UCSD-AML1 (cell line): Measurements from ENCODE around the gene MYH14.

Source experiments
- DNase-seq: peaks from one replicate; lab custom pipeline; 2025; ENCODE audit not compliant: unreplicated experiment; lab: John Stamatoyannopoulos, UW

The MYH14 gene

GRCh38 chr19:50192463-50193211 is 10.8 kb upstream of the MYH14 start:
- no peak for DNase-seq

- DNase-seq = no peak
These were observed 8.2 kb upstream of the MYH14 start for GRCh38 chr19:50195224-50195623.

DNA sequence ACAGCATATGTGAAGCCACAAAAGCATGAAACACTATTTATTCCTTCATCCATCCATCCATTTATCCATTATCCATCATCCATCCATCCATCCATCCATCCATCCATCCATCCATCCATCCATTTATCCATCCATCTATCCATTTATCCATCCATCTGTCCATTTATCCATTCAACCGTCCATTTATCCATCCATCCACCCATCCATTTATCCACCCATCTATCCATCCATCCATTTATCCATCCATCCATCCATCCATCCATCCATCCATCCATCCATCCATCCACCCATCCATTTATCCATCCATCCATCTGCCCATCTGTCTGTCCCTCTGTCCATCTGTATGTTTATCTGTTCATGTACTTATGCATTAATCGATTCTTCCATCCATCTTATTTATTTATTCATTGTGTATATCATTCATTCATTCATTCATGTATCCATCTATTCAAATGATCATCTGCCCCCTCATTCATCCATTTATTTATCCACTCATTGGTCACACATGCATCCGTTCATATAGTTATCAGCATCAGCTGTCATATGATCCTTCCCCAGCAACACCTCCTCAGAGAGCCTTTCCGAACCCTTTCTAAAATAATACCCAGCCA is 7.0 kb upstream of the MYH14 start:
- DNase-seq = no peak

GRCh38 chr19:50197348-50197747 is 6.1 kb upstream of the MYH14 start:
- DNase-seq = no peak

DNA sequence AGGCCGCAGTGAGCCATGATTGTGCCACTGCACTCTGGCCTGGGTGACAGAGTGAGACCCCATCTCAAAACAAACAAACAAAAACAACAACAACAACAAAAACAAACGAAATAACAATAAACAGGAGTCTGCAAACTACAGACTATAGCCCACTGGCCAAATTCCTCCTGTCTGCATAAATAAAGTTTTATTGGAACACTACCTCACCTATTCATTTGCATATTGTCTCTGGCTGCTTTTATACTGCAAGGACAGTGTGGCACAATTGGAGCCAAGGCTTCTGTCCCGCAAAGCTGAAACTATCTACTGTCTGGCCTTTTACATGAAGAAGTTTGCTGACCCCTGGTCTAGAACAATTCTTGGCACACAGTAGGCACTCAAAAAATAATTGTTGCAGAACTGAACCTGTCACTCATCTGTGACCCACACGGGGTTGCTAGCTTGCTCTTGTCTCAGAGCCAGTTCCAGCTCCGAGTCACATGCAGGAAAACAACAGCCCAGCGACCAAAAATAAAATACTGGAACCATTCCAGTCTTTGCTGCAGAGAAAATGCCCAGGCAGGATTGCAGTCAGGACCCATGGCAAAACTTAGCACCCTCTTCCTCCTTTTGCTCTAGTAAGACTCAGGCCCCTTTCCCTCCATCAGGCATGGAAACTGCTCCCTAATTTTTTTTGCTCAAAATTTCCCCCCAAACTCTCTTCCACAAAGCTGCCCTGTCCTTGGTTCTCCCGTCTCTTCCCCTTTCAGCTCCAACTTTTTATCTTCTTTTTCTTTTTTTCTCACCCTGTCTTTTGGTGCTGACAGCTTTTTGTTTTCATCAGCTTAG is 4.8 kb upstream of the MYH14 start:
- DNase-seq = no peak

- DNase-seq = no peak
These were observed 4.2 kb upstream of the MYH14 start for GRCh38 chr19:50199259-50199555.

DNA sequence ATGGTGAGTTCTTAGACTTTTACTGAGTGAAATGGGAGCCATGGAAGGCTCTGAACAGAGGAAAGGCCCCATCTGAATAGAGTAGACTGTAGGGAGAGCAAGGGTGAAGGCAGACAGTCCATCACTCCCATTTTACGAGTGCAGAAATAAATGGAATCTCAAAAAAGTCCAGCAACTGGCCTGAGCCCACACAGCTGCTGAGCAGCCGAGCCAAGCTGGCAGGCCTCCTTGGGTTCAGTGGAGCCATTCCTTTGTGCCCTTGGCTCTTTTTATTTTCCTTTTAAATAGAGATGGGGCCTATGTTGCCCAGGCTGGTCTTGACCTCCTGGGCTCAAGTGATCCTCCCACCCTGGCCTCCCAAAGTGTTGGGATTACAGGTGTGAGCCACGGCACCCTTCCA is 1.0 kb upstream of the MYH14 start:
- DNase-seq = no peak

DNA sequence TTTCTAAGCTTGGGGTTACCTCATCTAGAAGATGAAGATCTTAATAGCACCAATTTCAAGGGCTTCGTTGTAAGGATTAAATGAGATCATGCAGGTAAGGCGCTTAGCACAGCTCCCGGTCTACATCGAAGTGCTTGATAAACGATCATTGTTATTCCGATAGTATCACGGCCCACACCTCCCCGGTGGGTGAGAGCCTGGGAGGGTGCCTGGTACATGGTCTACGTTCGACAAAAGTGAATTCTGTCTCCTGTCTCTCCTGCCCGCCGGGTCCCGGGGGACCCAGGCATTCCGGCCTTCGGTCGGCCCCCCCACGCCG is 501 bp upstream of the MYH14 start:
- DNase-seq = no peak

GRCh38 chr19:50204081-50204428 is 633 bp downstream of the MYH14 start:
- DNase-seq = no peak

DNA sequence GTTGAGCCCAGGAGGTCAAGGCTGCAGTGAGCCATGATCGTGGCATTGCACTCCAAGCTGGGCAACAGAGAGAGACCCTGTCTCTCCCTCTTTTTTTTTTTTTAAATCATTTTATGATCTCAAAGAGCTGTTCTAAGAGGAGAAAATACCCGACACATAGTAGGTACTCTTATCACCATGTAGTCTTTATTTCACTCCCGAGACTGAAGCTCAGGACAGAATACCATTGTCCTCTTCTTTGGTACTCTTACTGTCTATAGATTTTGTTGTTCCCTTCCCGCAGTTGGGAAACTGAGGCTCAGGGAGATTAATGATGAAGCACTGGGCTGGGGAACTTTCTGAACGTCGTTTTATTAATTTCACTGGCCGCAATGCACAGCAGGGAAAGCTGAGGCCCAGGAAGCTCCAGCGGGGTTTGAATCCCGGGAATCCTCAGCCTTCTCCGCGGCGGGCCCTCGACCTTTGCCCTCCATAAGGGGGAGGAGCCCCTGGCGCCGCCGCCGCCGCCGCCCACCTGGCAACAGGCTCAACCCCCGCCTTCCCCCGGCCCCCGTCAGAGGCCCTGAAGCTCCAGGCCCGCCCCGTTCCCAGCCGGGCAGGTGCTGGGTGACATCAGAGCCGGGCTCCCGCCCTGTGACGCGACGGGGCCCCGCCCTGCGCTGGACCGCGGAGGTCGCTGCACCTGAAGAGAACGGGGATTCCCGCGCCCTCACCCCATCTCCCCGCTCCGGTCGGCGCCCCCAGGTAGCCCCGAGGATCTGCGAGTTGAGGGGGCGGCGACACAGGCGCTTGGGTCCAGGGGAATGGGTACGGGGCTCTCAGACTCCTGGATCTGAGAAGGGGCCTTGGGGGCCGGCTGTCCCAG is 1.6 kb downstream of the MYH14 start:
- DNase-seq = no peak

DNA sequence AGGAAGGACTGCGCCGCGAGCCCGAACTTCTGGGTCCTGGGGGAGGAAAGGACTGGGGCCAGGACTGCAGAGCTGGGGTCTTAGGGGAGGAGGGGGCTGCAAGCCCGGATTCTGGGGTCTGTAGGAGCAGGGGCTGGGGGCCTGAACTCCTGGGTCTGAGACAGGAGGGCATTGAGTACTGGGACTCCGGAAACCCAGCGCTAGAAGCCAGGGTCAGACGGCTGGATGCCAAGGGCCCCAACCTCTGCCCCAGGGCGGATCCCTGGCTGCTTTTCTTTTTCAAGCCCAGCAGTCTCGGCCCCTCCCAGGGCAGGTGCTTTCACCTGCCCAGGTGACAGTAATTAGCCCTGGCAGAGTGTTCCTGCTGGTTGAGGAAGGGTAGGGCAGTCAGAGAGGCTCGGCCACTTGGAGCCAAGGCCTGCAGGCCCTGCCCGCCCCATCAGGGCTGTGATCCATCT is 2.3 kb downstream of the MYH14 start:
- DNase-seq = no peak

DNA sequence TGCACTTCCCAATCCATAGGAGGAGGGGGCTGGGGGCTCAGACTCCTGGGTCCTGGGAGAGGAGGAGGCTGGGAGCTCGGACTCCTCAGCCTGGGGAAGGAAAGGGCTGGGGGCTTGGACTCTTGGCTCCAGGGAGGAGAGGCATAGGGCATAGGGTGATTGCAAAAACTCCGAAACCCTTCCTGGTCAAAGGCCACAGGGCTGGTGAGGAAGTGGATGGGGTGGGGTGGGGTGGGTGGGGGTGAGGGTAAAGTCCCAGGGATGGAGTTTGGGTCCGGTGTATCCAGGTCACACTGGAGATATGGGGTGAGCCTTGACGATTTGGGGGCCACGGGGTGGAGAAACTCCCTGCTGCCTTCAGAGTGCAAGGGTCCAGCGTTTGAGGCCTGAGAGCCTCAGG is 2.8 kb downstream of the MYH14 start:
- no peak for DNase-seq

GRCh38 chr19:50207730-50208129 is 4.3 kb downstream of the MYH14 start:
- DNase-seq = no peak

GRCh38 chr19:50209131-50209530 is 5.7 kb downstream of the MYH14 start:
- DNase-seq = no peak

GRCh38 chr19:50210425-50210824 is 7.0 kb downstream of the MYH14 start:
- DNase-seq = no peak

DNA sequence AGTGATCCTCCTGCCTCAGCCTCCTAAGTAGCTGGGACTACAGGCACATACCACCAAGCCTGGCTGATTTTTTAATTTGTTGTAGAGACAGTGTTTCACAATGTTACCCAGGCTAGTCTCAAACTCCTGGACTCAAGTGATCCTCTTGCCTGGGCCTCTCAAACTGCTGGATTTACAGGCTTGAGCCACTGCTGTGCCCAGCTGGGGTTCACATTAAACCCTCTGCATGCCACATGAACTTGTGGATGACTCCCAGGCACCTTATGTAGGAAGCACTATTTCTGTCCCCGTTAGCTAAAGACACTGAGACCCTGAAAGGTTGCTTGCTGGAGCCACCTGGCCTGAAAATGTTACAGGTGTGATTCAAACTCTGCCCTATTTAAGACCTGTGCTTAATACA is 10.5 kb downstream of the MYH14 start:
- no peak for DNase-seq

DNA sequence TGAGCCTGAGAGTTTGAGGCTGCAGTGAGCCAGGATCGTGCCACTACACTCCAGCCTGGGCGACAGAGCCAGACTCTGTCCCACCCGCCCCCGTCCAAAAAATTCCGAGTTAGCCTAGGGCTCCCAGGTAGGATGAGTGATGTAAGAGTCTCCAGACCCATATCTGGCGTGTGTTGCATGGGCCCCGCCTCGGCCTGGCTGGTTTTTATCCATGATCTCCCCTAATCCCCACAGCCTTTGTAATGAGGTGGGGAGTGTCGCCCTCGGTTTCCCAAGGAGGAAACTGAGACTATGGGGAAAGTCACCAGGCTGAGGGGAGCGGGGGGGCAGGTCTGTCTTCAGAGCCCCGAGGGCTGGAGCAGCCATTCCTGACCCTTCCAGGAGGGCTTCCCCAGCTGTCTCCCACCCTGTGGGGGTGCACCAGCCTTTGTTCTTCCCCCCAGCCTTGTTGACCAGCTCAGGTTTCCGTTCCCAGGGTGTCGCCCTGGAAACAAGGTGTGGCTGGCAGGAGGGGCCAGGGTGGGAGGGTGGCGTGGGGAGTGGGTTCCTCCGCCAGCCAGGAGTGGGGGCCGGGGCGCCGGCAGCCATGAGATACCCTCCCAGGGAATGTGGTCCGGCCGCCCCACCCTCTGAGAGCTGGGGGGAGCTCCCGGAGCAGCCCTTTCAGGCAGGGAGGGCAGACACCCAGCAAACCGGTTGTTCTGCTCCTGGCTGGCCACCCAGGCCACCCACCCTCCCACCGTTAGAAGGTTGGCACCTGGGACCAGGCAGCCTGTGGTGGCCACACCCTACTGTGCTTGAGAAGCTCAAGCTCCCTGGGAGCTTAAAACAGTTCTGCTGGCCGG is 11.5 kb downstream of the MYH14 start:
- DNase-seq = no peak

DNA sequence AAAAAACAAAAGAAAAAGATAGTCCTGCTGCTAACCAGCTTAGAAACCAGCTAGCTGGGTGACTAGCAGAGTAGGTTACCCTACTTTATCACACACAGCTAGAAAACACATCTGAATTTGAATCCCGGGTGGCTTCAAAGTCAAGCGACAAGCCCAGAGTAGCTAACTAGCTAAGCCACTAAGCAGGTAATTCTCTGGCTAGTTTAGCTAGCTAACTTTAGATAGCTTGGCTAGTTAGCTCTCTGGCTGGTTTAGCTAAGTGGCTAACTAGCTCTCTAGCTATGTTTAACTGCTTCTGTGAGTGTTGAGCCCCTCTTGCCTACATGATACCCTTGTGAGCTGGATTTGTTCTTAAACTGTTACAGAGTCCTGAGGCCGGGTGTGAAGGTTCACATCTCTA is 12.4 kb downstream of the MYH14 start:
- DNase-seq = no peak

GRCh38 chr19:50221087-50221486 is 17.7 kb downstream of the MYH14 start:
- DNase-seq = no peak

- no peak for DNase-seq
These were observed 19.4 kb downstream of the MYH14 start for GRCh38 chr19:50222691-50223438.
